Peyer's patch (tissue), 4 donors: Measurements from ENCODE around the gene LINGO1.

Source experiments
- POLR2A ChIP-seq, 2 donors: fragments of 450-650 bp; IDR thresholded peaks; one replicate each; pipeline ENCODE4 v1.5.1; 2017; ENCODE audit warnings: antibody characterized with exemption in 2 of 2, mild to moderate bottlenecking in 2 of 2, moderate library complexity in 2 of 2
- TF ChIP-seq, protein P1 (sequence below), 6 experiments: fragments of 450-650 bp in 4 of 6; fragments of 200-600 bp in 2 of 6; sonication (generic) in 1 of 6; IDR thresholded peaks; one replicate each; pipeline ENCODE4 v1.5.1; 2017 to 2019; ENCODE audit warnings: antibody characterized with exemption in 6 of 6, mild to moderate bottlenecking in 3 of 6, moderate library complexity in 1 of 6

DNA sequence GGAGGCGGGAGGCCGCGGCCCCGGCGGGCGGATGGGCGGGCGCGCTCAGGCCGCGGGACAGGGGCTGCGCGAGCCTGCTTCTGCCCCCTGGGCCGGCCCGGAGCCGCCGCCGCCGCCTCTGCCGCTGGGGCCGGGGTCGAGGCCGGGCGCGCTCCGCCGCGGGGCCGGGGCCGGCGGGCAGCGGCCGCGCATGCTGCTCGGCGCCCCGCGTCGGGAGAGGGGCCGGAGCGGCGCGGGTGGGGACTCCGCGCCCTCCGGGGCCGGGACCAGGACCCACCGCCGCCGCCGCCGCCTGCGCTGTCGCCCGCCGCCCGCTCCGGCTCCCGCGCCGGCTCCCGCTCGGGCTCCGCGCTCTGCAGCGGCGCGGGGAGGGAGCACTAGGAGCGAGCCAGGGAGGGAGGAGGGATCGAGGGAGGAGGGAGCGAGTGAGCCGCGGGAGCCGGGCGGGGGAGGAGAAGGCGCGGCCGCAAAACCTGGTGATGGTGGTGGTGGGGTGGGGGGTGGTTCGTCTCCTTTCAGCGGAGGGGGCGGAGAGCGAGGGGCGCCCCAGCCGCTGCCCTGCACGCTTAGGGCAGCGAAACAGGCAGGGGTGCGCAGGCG, at the start of gene LINGO1:
- TF ChIP-seq, protein P1, sequence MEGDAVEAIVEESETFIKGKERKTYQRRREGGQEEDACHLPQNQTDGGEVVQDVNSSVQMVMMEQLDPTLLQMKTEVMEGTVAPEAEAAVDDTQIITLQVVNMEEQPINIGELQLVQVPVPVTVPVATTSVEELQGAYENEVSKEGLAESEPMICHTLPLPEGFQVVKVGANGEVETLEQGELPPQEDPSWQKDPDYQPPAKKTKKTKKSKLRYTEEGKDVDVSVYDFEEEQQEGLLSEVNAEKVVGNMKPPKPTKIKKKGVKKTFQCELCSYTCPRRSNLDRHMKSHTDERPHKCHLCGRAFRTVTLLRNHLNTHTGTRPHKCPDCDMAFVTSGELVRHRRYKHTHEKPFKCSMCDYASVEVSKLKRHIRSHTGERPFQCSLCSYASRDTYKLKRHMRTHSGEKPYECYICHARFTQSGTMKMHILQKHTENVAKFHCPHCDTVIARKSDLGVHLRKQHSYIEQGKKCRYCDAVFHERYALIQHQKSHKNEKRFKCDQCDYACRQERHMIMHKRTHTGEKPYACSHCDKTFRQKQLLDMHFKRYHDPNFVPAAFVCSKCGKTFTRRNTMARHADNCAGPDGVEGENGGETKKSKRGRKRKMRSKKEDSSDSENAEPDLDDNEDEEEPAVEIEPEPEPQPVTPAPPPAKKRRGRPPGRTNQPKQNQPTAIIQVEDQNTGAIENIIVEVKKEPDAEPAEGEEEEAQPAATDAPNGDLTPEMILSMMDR (IDR thresholded peaks at IDR 0.05): no peak
- TF ChIP-seq POLR2A (IDR thresholded peaks at IDR 0.05): no peak
